ENCODE data around the gene BAMBI. TPM values are rescaled to one million over a fixed set of nuclear protein-coding genes. Genes with fewer than 3 reads are reported as not detected.
"Not testable (repeated sequence)": the region's sequence is repeated elsewhere in the genome, so short reads cannot be mapped to it uniquely, and the experiment has no call there.

BAMBI gene
- total RNA-seq, 4 donors from 2014 or later: 6.4 to 18.3 (median 14.0) TPM

- DNase-seq: no peak
- Histone ChIP-seq H3K9me3 (no peaks in the 10 kb centered on the region), H3K4me3 (no peak overlapping the region), H3K4me1 (no peaks in the 10 kb centered on the region), H3K36me3 (no peaks in the 10 kb centered on the region), H3K27me3 (no peaks in the 10 kb centered on the region), H3K27ac (no peak overlapping the region)
- intact Hi-C loops (cut with DNase I; ENCODE audit: low total_unique reads): no loop called here
- TF ChIP-seq POLR2A (IDR thresholded peaks at IDR 0.05) (no peak), CTCF (IDR thresholded peaks at IDR 0.05) (no peak)
Measured at GRCh38 chr10:28652106-28652505, 25.2 kb upstream of the BAMBI start.

GRCh38 chr10:28652703-28653102 is 24.6 kb upstream of the BAMBI start:
- Histone ChIP-seq H3K27me3 (no peaks in the 10 kb centered on the region), H3K36me3 (no peaks in the 10 kb centered on the region), H3K27ac (no peak overlapping the region), H3K4me3 (no peak overlapping the region), H3K4me1 (no peaks in the 10 kb centered on the region), H3K9me3 (no peaks in the 10 kb centered on the region)
- no peak for DNase-seq
- TF ChIP-seq CTCF (IDR thresholded peaks at IDR 0.05) (no peak), POLR2A (IDR thresholded peaks at IDR 0.05) (no peak)
- intact Hi-C loops (cut with DNase I; ENCODE audit: low total_unique reads): no loop called here

DNA sequence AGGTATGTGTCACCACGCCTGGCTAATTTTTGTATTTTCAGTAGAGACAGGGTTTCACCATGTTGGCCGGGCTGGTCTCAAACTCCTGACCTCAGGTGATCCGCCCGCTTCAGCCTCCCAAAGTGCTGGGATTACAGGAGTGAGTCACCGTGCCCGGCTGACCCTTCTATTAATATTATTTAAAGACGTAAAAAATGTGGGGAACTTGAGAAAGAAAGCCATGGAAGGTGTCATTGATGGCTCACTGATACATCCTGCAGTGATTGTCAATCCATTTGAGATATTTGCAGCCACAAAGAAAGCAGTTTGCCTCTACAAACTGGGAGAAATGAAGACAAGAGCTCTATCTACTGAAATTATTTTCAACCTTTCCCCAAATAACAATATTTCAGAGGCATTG is 18.5 kb upstream of the BAMBI start:
- DNase-seq; H3K36me3 ChIP-seq; H3K9me3 ChIP-seq; H3K4me1 ChIP-seq; H3K4me3 ChIP-seq; H3K27me3 ChIP-seq; H3K27ac ChIP-seq; intact Hi-C loops (cut with DNase I; ENCODE audit: low total_unique reads): not testable (repeated sequence)

DNA sequence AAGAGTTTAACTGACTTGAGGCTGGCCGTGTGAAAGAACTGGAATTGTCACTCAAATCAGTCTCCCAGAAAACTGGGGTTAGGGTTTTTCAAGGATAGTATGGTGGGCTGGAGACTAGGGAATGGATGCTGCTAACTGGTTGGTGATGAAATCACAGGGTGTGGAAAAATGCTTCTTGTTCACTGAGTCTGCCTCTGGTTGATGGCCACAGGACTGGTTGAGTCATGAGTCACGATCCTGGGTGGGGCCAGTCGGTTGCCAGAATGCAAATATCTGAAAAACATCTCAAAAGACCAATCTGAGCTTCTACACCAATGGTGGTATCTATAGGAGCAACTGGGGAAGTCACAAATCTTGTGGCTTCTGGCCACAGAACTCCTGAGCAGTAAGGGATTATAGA is 16.3 kb upstream of the BAMBI start:
- no peaks in the 10 kb centered on the region for H3K4me1 ChIP-seq
- no peaks in the 10 kb centered on the region for H3K27me3 ChIP-seq
- H3K9me3 ChIP-seq: no peaks in the 10 kb centered on the region
- intact Hi-C loops (cut with DNase I; ENCODE audit: low total_unique reads): no loop called here
- H3K27ac ChIP-seq: no peak overlapping the region
- TF ChIP-seq CTCF (IDR thresholded peaks at IDR 0.05): no peak
- TF ChIP-seq POLR2A (IDR thresholded peaks at IDR 0.05): no peak
- no peak overlapping the region for H3K4me3 ChIP-seq
- no peak for DNase-seq
- H3K36me3 ChIP-seq: no peaks in the 10 kb centered on the region

DNA sequence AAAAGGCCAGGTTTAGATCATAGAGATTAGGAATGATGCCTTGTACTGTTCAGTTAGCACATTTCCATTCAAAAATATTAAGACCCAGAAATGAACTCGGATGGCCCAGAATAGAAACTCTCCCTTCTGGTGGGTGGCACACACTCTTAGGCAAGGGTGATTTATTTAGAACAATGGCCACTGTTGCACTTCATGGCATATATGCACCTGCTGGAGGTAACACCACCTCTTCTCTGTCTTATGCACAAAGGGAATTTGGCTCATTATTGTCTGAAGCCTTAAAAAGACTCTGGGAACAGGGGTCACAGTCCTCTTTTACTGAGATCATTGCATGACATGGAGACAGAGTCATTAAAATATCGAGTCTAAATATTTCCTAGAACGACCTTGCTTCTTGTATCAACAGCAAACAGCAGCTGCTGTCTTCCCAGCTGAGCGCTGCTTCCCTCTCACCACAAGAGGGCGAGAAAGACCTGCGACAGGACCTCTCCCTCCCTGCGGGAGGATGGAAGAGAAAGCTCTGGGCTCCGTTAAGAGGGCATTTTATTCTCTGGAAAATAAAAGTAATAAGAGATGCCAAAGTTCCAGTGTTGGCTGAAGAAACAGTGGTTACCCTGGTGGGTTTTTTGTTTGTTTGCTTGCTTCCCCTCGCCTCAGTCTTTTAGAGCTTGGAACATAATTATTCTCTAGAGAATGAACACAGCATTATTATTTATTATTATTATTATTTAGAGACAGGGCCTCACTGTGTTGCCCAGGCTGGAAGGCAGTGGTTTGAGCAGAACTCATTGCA is 13.5 kb upstream of the BAMBI start:
- H3K4me3 ChIP-seq: no peak overlapping the region
- peak; percentile 81 to 84 for DNase-seq
- no peak overlapping the region for H3K27ac ChIP-seq
- no peaks in the 10 kb centered on the region for H3K27me3 ChIP-seq
- H3K4me1 ChIP-seq: no peaks in the 10 kb centered on the region
- no peaks in the 10 kb centered on the region for H3K36me3 ChIP-seq
- H3K9me3 ChIP-seq: no peaks in the 10 kb centered on the region
- intact Hi-C loops (cut with DNase I; ENCODE audit: low total_unique reads): loop anchor here (2.0 kb wide), 1 partner anchor 641 kb away; no protein-coding TSS in a partner anchor
- TF ChIP-seq CTCF (IDR thresholded peaks at IDR 0.05) (peak; percentile 92 to 98 (median 94)), POLR2A (IDR thresholded peaks at IDR 0.05) (no peak)

All from uterus (tissue), 4 donors.